ENCODE measurements around the gene EFCAB14.

Gene EFCAB14

DNA sequence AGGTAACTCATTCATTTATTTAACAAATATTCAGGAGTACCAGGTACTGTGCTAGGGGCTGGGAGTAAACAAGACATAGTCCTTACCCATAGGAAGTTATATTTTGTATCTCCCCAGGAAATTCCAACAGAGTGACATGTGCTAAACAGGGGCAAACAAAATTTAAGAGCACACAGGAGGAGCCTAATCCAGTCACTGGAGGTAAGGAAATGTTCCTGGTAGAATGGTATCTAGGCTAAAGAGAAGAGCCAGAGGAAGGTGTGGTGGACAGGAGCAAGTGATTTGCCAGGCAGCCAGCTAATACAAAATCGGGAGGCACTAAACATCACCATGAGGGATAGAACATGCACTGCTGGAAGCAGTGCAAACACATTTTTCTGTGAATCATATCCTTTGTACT, 36.9 kb downstream of the EFCAB14 start:
- ChIA-PET CTCF (no interaction called here), POLR2A (no interaction called here)
- TF ChIP-seq FOXA1 (IDR thresholded peaks at IDR 0.05) (no peak), FOXK2 (IDR thresholded peaks at IDR 0.05) (no peak), SUZ12 (IDR thresholded peaks at IDR 0.05) (no peak), SP1 (IDR thresholded peaks at IDR 0.05) (no peak), FOXM1 (IDR thresholded peaks at IDR 0.05; ENCODE audit: borderline replicate concordance) (no peak)
- no peak for DNase-seq (ENCODE audit: extremely low spot score)

DNA sequence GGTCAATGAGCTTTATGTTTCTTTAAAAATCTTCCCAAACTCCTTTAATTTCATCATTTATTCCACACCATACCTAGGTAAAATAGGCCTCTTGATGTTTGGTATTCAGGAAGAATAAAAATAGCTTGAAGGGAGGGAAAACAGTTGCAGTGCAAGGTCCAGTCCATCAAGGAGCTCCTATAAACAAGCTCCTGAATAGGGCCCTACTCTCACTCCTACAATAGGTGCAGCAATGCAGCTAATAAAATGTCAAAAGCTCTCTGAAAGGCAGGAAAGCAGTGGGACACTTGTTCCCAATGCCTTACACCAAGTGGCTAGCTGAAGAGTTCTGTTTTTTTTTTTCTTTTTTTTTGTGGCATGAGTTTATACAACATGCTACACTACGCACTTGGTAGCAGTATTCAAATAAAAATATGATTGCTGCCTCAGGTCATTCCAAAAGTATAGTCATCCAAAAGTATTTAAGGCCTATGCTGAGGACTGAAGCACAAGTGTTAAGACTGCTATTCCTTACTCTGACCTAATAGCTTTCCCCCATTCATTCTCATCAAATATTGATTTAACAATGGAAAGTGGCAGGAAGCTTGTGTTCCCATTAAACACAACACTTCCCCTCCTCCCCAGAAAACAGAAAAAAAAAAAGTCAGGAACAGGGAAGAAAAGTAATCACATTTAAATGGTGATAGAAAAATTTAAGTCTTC, 37.4 kb downstream of the EFCAB14 start:
- TF ChIP-seq FOXK2 (IDR thresholded peaks at IDR 0.05) (no peak), SP1 (IDR thresholded peaks at IDR 0.05) (no peak), LEF1 (IDR thresholded peaks at IDR 0.05; ENCODE audit: borderline replicate concordance) (no peak), ARNT (IDR thresholded peaks at IDR 0.05) (no peak), HDGF (IDR thresholded peaks at IDR 0.05; ENCODE audit: borderline replicate concordance) (no peak), BHLHE40 (IDR thresholded peaks at IDR 0.05; ENCODE audit: borderline replicate concordance) (no peak)
- TF ChIP-seq, protein P1, sequence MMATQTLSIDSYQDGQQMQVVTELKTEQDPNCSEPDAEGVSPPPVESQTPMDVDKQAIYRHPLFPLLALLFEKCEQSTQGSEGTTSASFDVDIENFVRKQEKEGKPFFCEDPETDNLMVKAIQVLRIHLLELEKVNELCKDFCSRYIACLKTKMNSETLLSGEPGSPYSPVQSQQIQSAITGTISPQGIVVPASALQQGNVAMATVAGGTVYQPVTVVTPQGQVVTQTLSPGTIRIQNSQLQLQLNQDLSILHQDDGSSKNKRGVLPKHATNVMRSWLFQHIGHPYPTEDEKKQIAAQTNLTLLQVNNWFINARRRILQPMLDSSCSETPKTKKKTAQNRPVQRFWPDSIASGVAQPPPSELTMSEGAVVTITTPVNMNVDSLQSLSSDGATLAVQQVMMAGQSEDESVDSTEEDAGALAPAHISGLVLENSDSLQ (IDR thresholded peaks at IDR 0.05): no peak
- POLR2A ChIA-PET: interaction anchor here (1.3 kb wide), 1 partner anchor 10 kb away, joined by 4 read pairs; the partner anchor contains the start of gene TEX38
- CTCF ChIA-PET: no interaction called here

DNA sequence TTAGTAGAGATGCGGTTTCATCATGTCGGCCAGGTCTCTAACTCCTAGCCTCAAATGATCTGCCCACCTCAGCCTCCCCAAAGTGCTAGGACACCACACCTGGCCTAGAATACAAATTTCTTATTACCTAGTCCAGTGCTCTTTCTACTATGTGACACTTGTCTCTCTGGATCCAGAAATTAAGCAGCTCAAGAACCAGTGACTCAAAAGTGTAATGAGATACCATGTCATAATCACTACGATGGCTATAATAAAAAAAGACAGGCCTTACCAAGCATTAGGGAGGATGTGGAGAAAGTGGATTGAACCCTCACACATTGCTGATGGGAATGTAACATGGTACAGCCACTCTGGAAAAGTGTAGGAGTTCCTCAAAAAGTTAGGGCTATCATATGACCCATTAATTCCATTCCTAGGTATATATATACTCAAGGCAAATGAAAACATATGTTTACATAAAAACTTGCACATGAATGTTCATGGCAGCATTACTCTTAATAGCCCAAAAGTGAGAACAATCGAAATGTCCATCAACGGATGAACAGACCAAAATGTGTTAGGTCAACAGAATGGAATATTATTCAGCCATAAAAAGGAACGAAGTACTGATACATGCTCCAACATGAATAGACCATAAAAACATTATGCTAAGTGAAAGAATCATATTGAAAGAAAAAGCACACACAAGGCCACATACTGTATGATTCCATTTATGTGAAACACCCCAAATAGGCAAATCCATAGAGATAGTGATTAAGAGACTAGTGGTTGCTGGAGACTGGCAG, 38.9 kb downstream of the EFCAB14 start:
- no peak for DNase-seq (ENCODE audit: extremely low spot score)
- ChIA-PET CTCF (no interaction called here), POLR2A (interaction anchor here (1.3 kb wide), 1 partner anchor 8 kb away, joined by 4 read pairs; the partner anchor contains the start of gene TEX38)
- TF ChIP-seq FOXM1 (IDR thresholded peaks at IDR 0.05; ENCODE audit: borderline replicate concordance) (no peak), CTBP1 (IDR thresholded peaks at IDR 0.05; ENCODE audit: borderline replicate concordance) (no peak), L3MBTL2 (conservative IDR thresholded peaks at IDR 0.05) (no peak), FOXA1 (IDR thresholded peaks at IDR 0.05) (no peak), NFRKB (IDR thresholded peaks at IDR 0.05) (no peak), ELF4 (IDR thresholded peaks at IDR 0.05) (no peak), SP1 (IDR thresholded peaks at IDR 0.05) (no peak), LEF1 (IDR thresholded peaks at IDR 0.05; ENCODE audit: borderline replicate concordance) (no peak), FOXK2 (IDR thresholded peaks at IDR 0.05) (no peak), BHLHE40 (IDR thresholded peaks at IDR 0.05; ENCODE audit: borderline replicate concordance) (no peak), HDGF (IDR thresholded peaks at IDR 0.05; ENCODE audit: borderline replicate concordance) (no peak)
- TF ChIP-seq, protein P1 (IDR thresholded peaks at IDR 0.05): no peak

More for the DNA sequence above, 37.4 kb downstream of the EFCAB14 start:
- no peak for DNase-seq (ENCODE audit: extremely low spot score)

DNA sequence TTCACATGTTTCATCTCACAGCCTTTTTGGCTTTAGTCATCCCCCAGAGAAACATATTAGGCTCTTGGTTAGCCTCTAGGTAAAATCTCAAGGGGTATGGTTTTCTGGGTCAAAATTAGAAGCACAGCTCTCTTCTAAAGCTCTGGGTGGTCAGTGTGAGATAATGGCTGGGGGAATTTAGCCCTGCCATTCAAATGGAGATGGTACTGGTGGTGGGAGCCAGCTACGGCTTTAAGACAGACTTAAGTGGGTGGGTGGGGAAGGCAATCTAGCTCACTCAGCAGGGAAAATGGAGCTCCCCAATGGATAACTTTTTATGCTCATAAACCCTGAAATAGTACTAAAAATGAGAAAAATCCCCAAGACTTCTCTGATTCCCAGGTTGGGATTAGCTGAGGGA, 41.6 kb downstream of the EFCAB14 start:
- POLR2A ChIA-PET: no interaction called here
- DNase-seq (ENCODE audit: extremely low spot score): no peak
- CTCF ChIA-PET: no interaction called here
- no peak for TF ChIP-seq HDGF (IDR thresholded peaks at IDR 0.05; ENCODE audit: borderline replicate concordance)

DNA sequence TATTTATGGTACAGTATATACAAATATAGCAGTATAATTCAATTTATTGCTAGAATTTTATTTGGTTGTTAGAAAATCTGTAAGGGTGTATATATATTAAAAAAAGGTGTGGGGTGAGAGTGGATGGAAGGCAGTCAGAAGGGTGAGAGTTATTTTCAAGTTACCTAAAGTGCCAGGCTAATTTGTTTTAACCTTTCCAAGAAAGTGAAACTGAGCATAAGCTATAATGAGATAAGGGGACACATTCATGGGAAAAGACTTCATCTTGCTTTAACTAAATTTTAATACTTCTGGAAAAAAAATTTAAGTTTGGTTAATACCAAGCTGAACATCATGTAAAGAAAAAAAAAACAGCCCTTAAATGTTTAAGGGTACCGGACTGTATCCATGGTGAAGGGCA, 42.4 kb downstream of the EFCAB14 start:
- no peak for TF ChIP-seq LEF1 (IDR thresholded peaks at IDR 0.05; ENCODE audit: borderline replicate concordance)
- no peak for TF ChIP-seq NFRKB (IDR thresholded peaks at IDR 0.05)
- no peak for TF ChIP-seq HDGF (IDR thresholded peaks at IDR 0.05; ENCODE audit: borderline replicate concordance)
- TF ChIP-seq FOXA1 (IDR thresholded peaks at IDR 0.05): no peak
- TF ChIP-seq L3MBTL2 (conservative IDR thresholded peaks at IDR 0.05): no peak
- CTCF ChIA-PET: no interaction called here
- no peak for DNase-seq (ENCODE audit: extremely low spot score)
- POLR2A ChIA-PET: no interaction called here

DNA sequence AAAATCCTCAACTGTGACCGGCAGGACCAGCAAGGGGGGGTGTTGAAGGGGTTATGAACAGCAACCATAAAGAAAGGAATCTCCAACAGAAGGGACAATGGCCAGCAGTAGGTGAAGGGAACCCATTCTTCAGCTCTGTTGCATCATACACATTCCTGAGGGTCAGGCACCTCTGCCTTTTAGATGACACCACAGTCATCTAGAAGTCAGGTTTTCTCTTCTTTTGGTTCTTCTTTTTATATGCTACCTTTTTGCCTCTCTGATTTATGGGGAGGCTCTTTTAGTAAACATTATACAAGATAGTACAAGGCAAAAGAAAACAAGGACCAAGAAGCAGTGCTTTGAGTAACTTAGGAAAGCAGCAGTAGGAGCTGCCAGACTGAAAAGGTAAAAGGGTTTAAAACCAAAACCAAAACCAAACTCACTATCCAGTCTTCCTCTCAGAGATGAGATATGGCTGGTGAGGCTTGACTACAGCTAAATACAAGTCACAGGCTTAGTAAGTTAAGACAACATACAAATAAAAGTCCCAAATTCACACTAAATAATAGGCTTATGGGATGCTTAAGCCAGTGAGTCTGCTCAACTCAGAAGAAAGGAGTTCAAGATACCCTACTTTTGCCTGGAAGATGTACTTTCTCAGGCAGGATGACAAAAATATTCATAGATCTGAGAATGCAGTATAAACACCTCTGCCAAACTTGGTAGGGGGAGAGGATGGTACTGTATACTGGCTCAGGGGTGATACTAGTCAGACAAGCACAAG, 43.2 kb downstream of the EFCAB14 start:
- no peak for DNase-seq (ENCODE audit: extremely low spot score)
- ChIA-PET POLR2A (interaction anchor here (1.3 kb wide), 1 partner anchor 22 kb away, joined by 3 read pairs; no protein-coding TSS in a partner anchor), CTCF (no interaction called here)
- TF ChIP-seq CTBP1 (IDR thresholded peaks at IDR 0.05; ENCODE audit: borderline replicate concordance): no peak
- no peak for TF ChIP-seq FOXM1 (IDR thresholded peaks at IDR 0.05; ENCODE audit: borderline replicate concordance)
- no peak for TF ChIP-seq TARDBP (IDR thresholded peaks at IDR 0.05)
- no peak for TF ChIP-seq ARNT (IDR thresholded peaks at IDR 0.05)
- no peak for TF ChIP-seq L3MBTL2 (conservative IDR thresholded peaks at IDR 0.05)

DNA sequence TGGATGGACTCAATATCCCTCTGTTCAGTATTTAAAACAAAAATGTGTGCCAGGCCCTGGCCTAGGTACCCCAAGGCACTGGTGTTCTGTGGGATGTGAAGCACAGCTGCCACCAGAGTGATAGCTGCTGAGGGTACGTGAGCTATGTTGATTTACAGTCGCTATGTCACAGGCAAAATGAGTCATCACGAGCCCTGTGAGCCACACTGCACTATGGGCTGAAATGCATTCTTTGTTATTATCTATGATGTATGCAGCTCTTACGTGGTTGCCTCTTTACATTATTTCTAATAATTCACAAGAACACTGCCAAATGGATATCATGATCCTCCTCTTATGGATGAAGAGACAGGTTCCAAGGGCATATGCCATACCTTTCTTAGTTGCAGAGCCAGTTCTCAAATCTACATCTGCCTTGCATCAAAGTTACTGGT, 45.1 kb downstream of the EFCAB14 start:
- no peak for DNase-seq (ENCODE audit: extremely low spot score)
- POLR2A ChIA-PET: no interaction called here
- TF ChIP-seq ZNF384 (IDR thresholded peaks at IDR 0.05) (no peak), LEF1 (IDR thresholded peaks at IDR 0.05; ENCODE audit: borderline replicate concordance) (no peak)
- CTCF ChIA-PET: no interaction called here
